Activated CD4-positive, alpha-beta T cell treated with anti-CD3 and anti-CD28 coated beads, Interleukin-2, amount 50 U/mL, for 4 hours (primary cell): ENCODE measurements around the gene TLDC2.
"Not testable (repeated sequence)": the region's sequence is repeated elsewhere in the genome, so short reads cannot be mapped to it uniquely, and the experiment has no call there.

Source experiments
- DNase-seq, 2 experiments: peaks; one replicate each; pipeline ENCODE4 v3.0.0-alpha.2; 2020

TLDC2 gene

DNA sequence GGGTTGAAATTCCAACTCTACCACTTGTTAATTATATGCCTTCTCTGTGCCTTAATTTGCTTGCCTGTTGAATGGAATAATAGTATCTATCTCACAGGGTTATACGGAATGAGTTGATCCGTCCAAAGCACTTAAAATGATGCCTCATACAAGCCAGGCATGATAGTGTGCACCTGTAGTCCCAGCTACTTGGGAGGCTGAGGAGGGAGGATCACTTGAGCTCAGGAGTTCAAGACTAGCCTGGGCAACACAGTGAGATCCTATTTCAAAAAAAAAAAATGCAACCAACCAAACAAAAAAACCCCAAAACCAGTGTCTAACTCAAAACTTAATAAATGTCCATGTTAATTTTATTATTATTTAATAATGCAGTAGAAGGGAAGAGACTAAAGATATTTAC is 40.3 kb downstream of the TLDC2 start:
- DNase-seq, result no peak

DNA sequence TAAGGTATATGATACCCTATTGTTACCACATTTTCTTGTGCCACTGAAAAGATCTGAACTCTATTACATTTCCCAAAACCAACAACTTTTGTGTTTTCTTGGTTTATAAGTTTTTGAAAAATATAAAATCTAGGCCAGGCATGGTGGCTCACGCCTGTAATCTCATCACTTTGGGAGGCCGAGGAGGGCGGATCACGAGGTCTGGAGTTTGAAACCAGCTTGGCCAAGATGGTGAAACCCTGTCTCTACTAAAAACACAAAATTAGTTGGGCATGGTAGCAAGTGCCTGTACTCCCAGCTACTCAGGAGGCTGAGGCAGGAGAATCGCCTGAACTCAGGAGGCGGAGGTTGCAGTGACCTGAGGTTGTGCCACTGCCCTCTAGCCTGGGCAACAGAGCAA is 41.3 kb downstream of the TLDC2 start:
- DNase-seq, result no peak

DNA sequence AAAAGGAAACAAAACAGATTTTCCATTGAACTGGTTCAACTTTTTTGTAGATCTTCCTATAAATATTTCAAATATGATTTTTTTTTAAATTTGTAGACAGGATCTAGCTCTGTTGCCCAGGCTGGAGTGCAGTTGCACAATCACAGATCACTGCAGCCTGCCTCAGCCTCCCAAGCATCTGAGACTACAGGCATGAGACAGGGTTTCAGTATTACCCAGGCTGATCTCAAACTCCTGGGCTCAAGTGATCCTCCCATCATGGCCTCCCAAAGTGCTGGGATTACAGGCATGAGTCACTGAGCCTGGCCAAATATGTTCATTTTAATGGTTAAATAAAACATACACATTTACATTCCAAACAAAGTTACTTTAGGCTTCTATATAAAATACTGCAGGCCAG is 42.0 kb downstream of the TLDC2 start:
- no peak for DNase-seq

DNA sequence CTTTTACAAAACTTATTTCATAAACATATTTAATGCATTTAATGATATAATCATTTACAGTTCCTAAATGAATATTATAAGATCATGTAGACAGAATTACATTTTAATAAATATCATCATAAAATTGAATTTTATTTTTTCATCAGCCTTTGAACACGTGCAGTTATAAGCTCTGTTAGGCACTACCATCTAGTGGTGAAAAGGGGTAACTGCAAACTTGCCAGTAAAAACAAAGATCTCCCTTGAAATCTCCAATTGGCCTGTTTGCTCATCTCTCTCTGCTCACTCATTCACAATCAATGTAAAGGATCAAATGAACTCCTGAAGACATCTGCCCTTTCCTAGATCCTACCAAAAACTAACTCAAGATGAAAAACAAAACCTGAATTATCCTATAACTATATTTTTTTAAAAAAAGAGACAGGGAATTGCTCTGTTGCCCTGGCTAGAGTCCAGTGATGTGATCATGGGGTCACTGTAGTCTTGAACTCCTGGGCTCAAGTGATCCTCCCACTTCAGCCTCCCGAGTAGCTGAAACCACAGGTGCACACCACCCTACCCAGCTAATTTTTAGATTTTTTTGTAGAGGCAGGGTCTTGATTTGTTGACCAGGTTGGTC is 43.9 kb downstream of the TLDC2 start:
- no peak for DNase-seq

DNA sequence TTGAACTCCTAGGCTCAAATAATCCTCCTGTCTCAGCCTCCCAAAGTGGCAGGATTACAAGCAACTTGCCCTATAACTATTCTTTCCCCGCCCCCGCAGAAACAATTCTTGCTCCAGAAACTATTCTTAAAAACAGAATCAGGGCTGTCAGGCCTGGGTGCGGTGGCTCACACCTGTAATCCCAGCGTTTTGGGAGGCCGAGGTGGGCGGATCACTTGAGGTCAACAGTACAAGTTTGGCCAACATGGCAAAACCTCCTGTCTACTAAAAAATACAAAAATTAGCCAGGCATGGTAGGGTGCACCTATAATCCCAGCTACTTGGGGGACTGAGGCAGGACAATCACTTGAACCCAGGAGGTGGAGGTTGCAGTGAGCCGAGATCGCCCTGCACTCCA is 44.4 kb downstream of the TLDC2 start:
- DNase-seq, result no peak

DNA sequence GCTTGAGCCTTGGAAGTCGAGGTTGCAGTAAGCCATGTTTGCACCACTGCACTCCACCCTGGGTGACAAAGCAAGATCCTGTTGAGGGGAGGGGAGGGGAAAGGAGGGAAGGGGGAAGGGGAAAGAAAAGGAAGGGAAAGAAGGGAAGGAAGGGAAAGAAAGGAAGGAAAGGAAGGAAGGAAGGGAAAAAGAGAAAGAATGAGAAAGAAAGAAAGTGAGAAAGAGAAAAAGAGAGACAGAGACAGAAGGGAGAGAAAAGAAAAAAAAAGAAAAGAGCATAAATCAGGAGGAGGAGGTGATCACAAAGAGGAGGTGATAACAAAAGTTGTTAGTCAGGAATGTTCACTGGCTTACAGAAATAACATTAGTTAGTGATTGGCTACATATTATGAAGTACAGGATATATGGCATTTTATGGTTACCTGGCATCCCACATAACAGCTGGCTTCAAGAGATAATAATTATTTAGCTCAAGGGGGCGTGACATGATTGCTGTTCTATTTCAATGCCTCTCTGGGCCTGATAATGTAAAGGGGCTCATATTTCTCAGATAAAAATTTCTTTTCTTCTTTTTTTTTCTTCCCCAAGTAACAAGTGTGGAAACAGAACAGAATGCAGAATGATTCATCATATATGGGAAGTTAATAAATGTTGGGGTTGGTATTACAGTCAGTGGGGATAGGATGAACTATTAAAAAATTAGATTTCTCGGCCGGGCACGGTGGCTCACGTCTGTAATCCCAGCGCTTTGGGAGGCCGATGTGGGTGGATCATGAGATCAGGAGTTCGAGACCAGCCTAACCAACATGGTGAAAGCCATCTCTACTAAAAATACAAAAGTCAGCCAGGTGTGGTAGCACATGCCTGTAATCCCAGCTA is 48.5 kb downstream of the TLDC2 start:
- no peak for DNase-seq

DNA sequence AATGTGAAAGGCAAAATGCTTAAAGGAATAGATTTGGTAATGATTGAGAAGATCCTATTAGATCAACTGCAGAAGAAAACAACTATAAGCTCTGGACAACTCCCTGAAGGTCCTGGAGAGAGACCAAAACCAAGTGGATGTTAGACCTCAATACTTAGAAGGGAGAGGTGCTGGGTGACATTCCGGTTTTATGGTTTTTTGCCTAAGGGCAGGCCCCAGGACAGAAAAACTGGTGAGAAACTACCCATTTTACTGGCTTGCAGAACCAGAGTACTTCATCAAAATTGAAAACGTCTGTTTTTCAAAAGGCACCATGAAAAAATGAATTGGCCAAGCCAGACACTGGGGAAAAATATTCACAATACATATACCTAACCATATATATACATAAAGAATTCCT is 49.3 kb downstream of the TLDC2 start:
- DNase-seq, result no peak

DNA sequence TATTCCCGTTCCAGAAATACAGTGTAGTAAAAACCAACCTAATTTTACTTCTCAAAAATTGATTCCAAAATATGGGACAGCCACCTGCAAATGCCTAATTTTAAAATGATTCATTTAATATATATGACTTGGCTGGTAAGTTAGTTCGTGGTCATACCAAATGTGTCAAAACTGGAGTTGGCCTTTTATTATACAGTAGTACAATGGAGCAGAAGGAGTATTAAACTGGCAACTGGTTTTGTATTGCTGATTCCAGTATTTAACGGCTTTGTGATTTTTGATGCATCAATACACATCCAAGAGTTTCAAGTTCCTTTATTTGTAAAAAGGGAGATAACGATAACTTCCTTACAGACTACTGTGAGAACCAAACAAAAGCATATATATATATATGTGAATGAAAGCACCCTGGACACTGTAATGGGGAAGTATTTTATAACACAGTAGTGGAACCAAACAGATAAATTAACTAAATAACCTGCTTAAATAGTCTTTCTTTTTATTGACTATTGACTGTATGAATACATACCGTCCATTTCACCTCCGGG is 50.8 kb downstream of the TLDC2 start:
- no peak for DNase-seq

DNA sequence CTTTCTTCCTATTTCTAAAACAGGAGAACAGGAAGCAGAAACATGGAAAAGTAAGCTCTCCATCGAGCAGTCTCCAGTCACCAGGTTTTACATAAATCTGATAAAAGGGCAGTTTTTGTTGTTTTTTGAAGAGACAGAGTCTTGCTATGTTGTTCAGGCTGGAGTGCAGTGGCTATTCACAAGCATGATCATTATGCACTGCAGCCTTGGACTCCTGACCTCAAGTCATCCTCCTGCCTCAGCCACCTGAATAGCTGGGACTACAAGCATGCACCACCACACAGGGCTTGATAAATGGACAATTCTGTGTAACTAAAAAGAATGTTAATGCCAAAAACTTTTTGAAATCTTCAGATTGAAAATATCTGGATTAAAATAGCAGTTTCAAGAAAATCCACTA is 51.8 kb downstream of the TLDC2 start:
- no peak for DNase-seq

DNA sequence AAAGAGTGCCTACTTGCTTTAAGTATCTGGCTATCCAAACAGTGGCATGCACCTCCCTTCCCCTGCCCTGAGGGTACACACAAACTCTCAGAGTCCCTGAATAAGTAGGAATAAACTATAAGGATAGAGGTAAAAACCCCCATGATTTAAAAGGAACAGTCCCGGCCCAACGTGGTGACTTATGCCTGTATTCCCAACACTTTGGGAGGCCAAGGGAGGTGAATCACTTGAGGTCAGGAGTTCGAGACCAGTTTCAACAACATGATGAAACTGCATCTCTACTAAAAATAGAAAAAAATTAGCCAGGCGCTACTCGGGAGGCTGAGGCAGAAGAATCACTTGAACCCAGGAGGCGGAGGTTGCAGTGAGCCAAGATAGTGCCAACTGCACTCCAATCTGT is 53.4 kb downstream of the TLDC2 start:
- no peak for DNase-seq

DNA sequence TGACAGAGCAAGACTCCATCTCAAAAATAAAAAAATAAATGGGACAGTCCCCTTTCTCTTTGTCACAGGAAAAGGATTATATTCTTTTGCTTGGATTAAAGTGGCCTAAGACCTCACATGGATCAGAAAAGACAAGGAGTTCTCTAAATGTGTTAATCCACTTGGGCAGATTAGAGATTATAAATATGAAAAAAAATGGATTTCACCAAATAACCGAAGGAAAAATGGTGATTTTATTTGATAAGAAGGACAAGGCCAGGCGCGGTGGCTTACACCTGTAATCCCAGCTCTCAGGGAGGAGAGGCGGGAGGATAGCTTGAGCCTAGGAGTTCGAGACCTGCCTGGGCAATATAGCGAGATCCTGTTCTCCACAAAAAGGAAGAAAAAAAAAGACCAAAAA is 53.8 kb downstream of the TLDC2 start:
- DNase-seq, result no peak

DNA sequence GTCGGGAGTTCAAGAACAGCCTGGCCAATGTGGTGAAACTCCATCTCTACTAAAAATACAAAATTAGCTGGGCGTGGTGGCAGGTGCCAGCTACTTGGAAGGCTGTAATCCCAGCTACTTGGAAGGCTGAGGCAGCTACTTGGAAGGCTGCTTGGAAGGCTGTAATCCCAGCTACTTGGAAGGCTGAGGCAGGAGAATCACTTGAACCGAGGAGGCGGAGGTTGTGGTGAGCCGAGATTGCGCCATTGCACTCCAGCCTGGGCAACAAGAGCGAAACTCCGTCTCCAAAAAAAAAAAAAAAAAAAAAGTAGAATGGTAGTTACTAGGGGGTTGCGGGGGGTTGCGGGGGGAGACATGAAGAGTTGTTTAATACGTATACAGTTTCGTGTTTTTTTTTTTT is 56.1 kb downstream of the TLDC2 start:
- DNase-seq, result not testable (repeated sequence)

DNA sequence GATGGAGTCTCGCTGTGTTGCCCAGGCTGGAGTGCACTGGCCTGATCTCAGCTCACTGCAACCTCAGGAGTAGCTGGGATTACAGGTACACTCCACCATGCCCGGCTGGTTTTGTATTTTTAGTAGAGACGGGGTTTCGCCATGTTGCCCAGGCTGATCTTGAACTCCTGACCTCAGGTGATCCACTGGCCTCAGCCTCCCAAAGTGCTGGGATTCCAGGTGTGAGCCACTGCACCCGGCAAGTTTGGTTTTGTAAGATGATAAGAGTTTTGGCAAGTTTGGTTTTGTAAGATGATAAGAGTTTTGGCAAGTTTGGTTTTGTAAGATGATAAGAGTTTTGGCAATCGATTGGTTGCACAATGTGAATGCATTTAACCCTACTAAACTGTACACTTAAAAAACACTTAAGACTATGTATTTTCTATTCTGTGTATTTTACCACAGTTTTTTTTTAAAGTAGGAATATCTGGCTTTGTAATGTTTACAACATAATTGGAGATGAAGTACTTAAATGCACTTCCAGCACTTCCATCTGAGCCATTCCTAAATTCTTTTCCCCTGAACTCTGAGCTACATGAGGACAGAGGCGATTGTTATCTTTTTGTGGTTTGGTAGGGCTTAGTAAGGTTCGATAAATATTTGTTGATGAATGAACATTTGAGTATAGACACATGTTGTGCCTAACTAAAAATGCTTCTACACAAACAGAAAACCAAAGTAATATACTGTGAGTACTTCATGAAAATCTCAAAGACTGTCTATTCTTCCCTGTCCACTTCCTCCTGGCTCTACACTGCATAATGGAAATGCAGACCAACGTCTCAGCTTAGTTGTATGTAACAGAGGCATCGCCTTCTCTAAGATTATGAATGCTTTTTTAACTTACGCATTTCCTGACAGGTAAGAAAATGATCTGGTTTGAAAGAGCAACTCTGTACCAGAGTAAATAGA is 56.8 kb downstream of the TLDC2 start:
- no peak for DNase-seq

DNA sequence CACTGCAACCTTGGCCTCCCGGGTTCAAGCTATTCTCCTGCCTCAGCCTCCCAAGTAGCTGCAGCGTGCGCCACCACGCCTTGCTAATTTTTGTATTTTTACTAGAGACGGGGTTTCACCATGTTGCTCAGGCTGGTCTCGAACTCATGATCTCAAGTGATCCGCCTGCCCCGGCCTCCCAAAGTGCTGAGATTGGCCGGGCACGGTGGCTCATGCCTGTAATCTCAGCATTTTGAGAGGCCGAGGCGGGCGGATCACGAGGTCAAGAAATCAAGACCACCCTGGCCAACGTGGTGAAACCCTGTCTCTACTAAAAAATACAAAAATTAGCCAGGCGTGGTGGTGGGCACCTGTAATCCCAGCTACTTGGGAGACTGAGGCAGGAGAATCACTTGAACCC is 57.6 kb downstream of the TLDC2 start:
- DNase-seq, result not testable (repeated sequence)

DNA sequence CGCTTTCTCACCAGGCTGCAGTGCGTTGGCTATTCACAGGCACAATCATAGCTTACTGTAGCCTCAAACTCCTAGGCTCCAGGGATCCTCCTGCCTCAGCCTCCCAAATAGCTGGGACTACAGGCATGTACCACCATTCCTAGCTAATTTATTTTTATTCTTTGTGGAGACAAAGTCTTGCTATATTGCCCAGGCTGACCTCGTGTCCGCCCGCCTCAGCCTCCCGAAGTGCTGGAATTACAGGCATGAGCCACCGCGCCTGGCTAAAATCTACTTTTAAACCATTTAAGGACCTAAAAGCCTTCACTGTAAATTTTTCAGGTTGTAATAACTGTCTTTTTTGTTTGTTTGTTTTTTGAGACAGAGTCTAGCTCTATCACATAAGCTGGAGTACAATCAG is 60.4 kb downstream of the TLDC2 start:
- no peak for DNase-seq

DNA sequence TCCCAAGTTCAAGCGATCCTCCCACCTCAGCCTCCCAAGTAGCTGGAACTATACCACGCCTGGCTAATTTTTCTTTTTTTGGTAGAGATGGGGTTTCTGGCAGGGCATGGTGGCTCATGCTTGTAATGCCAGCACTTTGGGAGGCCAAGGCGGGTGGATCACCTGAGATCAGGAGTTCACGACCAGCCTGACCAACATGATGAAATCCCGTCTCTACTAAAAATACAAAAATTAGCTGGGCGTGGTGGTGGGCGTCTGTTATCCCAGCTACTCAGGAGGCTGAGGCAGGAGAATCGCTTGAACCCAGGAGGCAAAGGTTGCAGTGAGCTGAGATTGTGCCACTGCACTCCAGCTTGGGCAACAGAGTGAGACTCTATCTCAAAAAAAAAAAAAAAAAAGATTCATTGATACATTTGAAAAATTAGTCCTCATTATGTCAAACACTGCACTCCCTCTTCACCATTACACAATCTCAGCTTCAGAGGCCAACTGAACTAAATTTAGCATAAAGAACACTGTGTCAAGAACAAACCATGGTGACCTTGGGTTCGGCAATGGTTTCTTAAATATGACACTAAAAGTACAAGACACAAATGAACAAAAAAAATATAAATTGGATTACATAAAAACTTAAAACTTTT is 60.9 kb downstream of the TLDC2 start:
- DNase-seq, result not testable (repeated sequence)

DNA sequence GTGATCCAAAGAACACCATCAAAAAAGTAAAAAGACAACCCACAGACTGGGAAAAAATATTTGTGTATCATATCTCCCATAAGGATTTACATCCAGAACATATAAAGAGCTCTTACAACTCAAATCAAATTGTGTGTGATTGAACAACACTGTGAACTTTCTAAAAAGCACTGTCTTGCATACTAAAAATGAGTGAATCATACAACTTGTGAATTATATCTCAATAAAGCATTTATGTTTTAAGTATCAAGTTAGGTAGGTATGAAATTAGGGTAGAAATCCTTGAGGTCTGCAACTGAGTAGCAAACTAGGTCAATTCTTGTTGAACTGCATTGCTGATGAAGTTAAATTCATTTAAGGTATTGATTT is 61.4 kb downstream of the TLDC2 start:
- DNase-seq, result no peak

DNA sequence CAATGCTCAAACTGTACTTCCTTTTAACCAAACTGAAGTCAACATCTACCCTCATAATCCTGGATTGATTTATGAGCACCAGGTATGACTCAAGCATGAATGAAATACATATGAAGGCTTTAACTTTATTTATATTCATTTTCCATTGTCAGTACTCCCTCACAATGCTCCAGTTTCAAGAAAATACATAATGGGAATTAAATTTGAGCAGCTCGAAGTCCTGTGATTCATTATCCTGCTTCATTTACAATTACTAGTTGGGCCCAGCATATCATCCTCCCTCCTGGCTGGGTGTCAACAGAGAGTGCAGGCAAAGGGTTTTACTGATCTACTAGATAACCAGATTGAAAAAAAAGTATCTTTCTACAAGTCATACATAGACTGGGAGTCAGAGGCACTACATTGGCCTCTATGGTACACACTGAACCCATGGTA is 65.5 kb downstream of the TLDC2 start:
- no peak for DNase-seq
